HG02759 (cell line): ENCODE data around the gene ST3GAL4.

Source experiments
- ATAC-seq: cut with Tn5 transposase; IDR thresholded peaks from one replicate; pipeline ENCODE4 v1.9.1; 2021; ENCODE audit warnings: mild to moderate bottlenecking, moderate library complexity; ENCODE audit not compliant: unreplicated experiment

Gene ST3GAL4

GRCh38 chr11:126328938-126329643 is 26.4 kb upstream of the ST3GAL4 start:
- no peak for ATAC-seq

DNA sequence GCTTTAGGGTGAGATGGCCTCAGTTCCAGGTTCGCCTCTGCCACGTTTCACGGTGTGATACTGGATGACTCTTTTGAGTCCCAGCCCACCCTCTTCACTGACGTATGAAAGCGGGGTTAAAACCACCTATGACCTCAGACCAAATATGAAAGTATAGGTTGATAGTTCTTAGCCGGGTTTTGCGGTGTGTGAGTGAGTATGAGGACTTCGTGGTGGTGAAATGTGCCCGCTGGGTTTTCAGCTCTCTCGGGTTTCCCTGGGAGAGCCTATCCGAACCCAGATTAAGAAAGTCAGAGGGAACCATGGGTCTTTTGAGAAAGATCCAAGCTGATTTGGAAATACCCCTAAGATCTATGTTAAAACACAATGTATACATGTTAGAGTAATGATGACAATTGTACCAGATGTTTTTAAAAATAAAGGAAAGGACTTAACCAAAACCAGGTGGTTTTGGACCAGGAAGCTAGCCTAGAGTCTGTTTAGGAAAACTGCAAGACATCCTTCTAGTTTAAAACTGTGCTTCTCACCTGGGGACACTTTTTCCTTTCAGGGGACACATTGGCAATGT is 25.8 kb upstream of the ST3GAL4 start:
- no peak for ATAC-seq

DNA sequence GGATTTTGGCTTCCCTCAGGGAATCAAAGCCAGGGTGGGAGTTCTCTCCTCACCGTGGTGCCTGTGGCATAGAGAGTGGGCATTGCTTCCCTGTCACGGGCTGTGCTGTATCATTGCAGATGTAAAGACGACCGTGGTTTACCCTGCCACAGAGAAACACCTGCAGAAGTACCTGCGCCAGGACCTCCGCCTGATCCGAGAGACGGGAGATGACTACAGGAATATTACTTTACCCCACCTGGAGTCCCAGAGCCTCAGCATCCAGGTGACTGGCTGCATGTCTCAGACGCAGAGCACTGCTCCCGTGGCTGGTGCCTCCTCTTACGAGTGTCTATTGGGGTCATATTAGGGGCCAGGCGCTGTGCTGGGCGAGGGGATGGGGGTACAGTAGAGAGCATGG is 24.2 kb upstream of the ST3GAL4 start:
- ATAC-seq = no peak

- ATAC-seq = no peak
Observed at GRCh38 chr11:126332221-126332711, 23.2 kb upstream of the ST3GAL4 start.

- ATAC-seq = no peak
Observed at GRCh38 chr11:126333142-126333541, 22.3 kb upstream of the ST3GAL4 start.

GRCh38 chr11:126334659-126335462 is 20.6 kb upstream of the ST3GAL4 start:
- no peak for ATAC-seq

- ATAC-seq = no peak
Observed at GRCh38 chr11:126335463-126335760, 20.1 kb upstream of the ST3GAL4 start.

- no peak for ATAC-seq
Observed at GRCh38 chr11:126336138-126336541, 19.3 kb upstream of the ST3GAL4 start.

- no peak for ATAC-seq
Observed at GRCh38 chr11:126336671-126337101, 18.8 kb upstream of the ST3GAL4 start.

GRCh38 chr11:126337126-126337473 is 18.4 kb upstream of the ST3GAL4 start:
- ATAC-seq = no peak

DNA sequence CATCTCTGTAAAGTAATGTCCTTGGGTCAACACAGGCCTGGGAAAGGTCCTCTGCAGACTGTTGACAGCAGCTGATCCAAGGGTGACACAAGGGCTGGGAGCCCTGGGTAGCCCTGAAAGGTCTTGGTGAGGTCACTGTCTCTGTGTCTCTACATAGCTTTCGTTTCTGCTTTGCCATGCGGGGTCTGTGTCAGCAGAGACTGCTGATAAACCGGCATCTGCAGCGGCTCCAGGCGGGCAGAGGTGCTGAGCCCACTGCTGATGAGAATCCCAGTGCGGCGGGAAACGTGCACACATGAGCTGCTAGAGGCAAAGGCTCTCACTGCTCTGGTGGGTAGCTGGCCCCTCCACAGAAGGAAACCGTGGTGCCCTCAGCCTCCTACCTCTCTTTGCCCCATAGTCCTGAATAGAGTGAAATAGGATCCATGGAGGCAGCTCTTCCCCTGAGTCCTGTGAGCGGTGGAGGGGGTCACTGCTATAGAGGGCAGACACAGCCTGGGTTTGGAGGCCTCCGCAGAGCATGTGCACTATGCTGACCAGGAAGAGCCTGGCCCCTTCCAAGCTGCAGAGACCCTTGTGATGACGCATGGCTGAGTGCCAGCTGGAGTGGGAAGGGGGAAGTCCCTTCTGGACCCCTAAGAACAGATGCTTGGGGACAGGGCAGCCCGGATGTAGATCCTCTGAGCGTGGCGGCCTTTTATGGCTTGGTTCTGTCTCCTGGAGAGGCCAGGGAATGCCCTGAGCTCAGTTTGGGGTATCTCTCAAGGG is 17.8 kb upstream of the ST3GAL4 start:
- no peak for ATAC-seq

DNA sequence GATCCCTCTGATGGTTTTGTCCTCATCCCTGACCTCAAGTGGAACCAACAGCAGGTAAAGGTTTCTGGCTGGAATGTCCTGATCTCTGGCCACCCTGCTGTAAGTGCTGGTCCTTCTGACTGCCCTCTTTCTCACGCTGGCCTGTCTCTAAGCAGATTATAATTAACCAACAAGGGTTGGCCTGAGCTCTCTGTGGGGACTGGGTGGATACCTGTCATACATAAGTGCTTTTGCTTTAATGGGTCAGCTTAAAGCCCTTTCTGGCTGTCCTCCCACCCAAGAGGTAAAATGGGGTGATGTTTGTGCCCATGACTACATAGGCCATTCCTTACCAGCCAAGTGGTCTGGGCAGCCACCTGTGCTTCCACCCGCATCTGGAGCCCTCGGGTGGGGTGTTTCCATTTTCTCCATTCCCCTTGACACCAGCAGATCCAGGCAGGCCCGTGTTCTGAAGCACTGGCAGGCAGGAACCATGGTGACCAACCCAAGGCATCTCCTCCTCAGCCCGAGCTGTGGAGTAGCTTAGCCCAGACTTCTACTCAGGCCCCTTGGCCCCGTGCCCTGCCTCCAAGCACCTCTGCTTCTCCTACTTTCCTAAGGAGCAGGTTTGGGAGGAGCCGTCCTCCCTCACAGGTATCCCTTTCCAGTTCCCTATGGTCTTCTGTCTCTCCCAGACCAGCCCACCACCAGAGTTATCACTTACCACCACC is 17.0 kb upstream of the ST3GAL4 start:
- no peak for ATAC-seq

DNA sequence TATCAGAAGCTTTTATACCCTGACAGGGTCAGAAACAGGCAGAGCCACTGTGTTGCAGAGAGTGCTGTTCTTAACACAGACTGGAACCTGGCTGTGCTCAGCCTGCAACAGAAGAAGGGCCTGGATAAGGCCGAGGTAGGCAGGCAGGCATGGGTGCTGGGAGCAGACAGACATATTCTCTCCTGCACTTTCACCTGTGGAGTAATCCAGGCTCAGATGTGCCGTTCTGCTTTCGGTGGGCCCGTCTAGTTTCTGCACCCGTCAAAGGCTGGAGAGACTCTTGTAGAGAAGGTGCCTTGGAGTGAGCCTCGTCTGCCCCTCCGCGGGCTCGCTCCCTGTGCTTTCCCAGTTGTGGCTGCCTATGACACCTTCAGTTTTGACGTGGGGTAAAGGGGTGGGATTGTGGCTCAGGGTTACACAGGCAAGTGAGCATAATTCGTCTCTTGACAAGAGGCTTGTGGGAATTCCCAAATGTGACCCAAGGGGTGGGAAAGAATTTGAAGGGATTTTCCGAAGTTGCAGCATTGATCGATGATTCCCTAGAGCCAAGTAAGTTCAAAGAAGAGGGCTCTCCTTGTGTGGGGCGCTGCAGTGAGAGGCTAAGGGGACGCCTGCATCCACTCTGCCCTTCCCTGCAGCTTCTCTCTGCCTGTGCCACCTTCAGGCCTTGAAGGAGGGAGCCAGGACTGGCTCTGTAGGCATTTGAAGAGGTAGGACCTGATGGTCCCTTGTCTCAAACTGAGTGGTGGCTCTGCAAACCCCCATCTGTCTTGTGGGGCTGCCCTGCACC is 16.2 kb upstream of the ST3GAL4 start:
- ATAC-seq = no peak

DNA sequence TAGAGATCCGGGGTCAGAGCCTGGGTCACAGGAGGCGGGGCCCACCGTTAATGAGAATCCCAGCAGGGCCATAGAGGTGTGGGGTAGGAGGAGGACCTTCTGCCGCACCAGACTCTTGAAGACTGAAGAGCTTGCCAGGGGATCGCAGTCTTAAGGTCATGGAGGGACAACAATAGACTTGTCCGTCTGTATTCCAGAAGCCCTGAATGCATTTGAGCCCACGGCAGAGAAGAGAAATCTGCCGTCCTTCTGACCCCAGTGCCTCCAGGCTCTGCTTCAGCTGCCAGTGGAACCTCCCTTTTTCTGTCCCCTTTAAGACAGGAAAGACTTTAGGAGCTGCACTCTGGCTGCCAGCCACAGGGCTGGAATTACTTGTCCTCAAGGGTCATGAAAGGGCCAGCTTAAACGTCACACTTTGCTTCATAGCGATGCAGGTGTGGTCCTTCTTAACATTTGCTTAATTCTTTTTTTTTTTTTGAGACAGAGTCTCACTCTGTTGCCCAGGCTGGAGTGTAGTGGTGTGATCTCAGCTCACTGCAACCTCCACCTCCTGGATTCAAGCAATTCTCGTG is 15.5 kb upstream of the ST3GAL4 start:
- ATAC-seq = no peak

- no peak for ATAC-seq
Observed at GRCh38 chr11:126340960-126341606, 14.4 kb upstream of the ST3GAL4 start.

DNA sequence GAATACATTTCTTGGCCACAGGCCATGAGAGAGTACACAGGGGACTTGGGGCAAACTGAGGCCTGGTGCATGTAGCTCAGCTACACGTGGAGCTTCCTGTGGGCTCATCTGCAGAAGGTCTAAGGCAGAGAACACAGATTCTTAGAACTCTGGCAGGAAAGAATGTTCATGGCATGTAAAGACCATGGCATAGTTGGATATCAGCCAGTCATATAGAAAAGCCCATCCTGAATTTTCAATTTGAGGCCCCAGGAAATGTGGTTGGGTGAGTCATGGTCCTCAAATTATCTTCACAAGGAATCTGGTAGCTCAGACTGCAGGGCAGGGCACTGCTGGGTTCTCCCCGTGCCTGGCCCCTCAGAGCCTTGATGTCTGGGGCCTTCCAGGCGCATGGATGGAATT is 13.7 kb upstream of the ST3GAL4 start:
- ATAC-seq = no peak

GRCh38 chr11:126343051-126343450 is 12.4 kb upstream of the ST3GAL4 start:
- ATAC-seq = no peak

DNA sequence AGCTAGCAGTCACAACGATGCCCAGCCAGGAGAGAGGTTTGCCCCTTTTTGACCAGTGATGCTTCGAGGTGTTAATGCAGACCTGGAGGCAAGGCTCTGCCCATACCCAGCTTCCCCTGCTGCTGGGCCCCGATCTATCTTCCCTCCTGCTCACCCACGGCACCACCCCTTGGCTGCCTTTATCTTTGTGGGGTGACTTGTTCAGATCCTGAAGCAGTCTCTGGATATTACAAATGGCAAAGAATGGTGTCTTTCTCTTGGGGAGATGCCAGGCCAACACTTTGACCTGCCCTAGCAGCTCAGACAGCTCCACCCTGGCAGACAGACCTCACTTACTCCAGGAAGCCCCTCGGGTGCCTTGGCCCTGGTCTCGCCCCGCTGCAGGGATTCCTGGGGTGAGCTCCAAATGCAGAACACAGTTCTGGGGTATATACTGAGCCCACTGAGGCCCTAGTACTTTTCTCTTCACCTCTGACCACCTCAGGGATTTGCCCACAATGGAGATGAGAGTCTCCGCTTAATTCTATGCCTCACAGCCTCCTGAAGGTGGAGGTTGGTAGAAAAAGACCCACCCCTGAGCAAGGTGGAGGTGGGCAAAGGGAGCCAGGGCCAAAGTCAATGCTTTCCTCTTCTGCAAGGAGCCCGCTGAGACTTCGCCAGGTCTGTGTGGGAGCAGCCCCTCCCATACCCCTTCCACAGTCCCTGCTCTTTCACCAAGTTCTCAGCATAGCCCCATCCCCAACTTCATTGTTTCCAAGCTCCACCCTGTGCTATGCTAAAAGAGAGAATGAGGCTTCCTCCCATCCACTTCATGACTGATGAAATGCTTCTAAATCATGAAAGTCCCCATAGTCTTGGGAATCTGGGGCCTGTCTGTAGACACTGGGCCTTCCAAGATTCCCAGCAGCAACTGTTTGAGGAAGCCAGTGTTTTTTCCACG is 11.1 kb upstream of the ST3GAL4 start:
- no peak for ATAC-seq
